ENCODE results near the gene GRXCR1.

GRXCR1 gene

GRCh38 chr4:42892413-42892812 lies at the start of gene GRXCR1:
Gene GRXCR1 (plus strand): TSS chr4:42892713. CDS start chr4:42893267, 554 bp downstream.
- no peak for DNase-seq (ENCODE audit: low spot score)

- DNase-seq (ENCODE audit: low spot score) = no peak
These were observed 48.8 kb upstream of the GRXCR1 start for GRCh38 chr4:42843694-42844093.

GRCh38 chr4:42844422-42845070 lies 48.0 kb upstream of the GRXCR1 start:
- DNase-seq (ENCODE audit: low spot score) = no peak

GRCh38 chr4:42845586-42845985 lies 46.9 kb upstream of the GRXCR1 start:
- no peak for DNase-seq (ENCODE audit: low spot score)

- no peak for DNase-seq (ENCODE audit: low spot score)
These were observed 36.7 kb upstream of the GRXCR1 start for GRCh38 chr4:42855779-42856178.

GRCh38 chr4:42865572-42866189 lies 26.8 kb upstream of the GRXCR1 start:
- peak; percentile 7 for DNase-seq (ENCODE audit: low spot score)

GRCh38 chr4:42871261-42871660 lies 21.3 kb upstream of the GRXCR1 start:
- DNase-seq (ENCODE audit: low spot score) = no peak

- no peak for DNase-seq (ENCODE audit: low spot score)
These were observed 20.7 kb upstream of the GRXCR1 start for GRCh38 chr4:42871671-42872290.

GRCh38 chr4:42878863-42879262 lies 13.7 kb upstream of the GRXCR1 start:
- no peak for DNase-seq (ENCODE audit: low spot score)

GRCh38 chr4:42881253-42881652 lies 11.3 kb upstream of the GRXCR1 start:
- DNase-seq (ENCODE audit: low spot score) = no peak

- no peak for DNase-seq (ENCODE audit: low spot score)
These were observed 869 bp upstream of the GRXCR1 start for GRCh38 chr4:42891644-42892043.

GRCh38 chr4:42895452-42895851 lies 2.9 kb downstream of the GRXCR1 start:
- DNase-seq (ENCODE audit: low spot score) = no peak

GRCh38 chr4:42904986-42905385 lies 12.5 kb downstream of the GRXCR1 start:
- no peak for DNase-seq (ENCODE audit: low spot score)

- no peak for DNase-seq (ENCODE audit: low spot score)
These were observed 13.1 kb downstream of the GRXCR1 start for GRCh38 chr4:42905591-42905990.

- no peak for DNase-seq (ENCODE audit: low spot score)
These were observed 13.8 kb downstream of the GRXCR1 start for GRCh38 chr4:42906341-42906740.

- DNase-seq (ENCODE audit: low spot score) = no peak
These were observed 14.6 kb downstream of the GRXCR1 start for GRCh38 chr4:42906891-42907759.

- no peak for DNase-seq (ENCODE audit: low spot score)
These were observed 17.9 kb downstream of the GRXCR1 start for GRCh38 chr4:42910459-42910858.

- no peak for DNase-seq (ENCODE audit: low spot score)
These were observed 22.4 kb downstream of the GRXCR1 start for GRCh38 chr4:42914937-42915336.

GRCh38 chr4:42915484-42915883 lies 23.0 kb downstream of the GRXCR1 start:
- DNase-seq (ENCODE audit: low spot score) = no peak

- no peak for DNase-seq (ENCODE audit: low spot score)
These were observed 24.8 kb downstream of the GRXCR1 start for GRCh38 chr4:42917296-42917695.

GRCh38 chr4:42923431-42923830 lies 30.9 kb downstream of the GRXCR1 start:
- no peak for DNase-seq (ENCODE audit: low spot score)

GRCh38 chr4:42925921-42926320 lies 33.4 kb downstream of the GRXCR1 start:
- no peak for DNase-seq (ENCODE audit: low spot score)

- no peak for DNase-seq (ENCODE audit: low spot score)
These were observed 35.4 kb downstream of the GRXCR1 start for GRCh38 chr4:42927946-42928345.

All from hepatic stellate cell (primary cell).